Pancreas (tissue), 10 donors: ENCODE results near the gene TYK2. TPM values are rescaled to one million over a fixed set of nuclear protein-coding genes. Genes with fewer than 3 reads are reported as not detected.

Source experiments
- ATAC-seq, 4 donors: fragments of 200-7000 bp; cut with Tn5 transposase; one replicate each; pipeline versions ENCODE4 v1.8.0 to v1.9.1; 2020; ENCODE audit warnings: mild to moderate bottlenecking in 4 of 4, moderate library complexity in 4 of 4
- DNase-seq, 6 donors: peaks; one replicate each; pipeline ENCODE4 v3.0.0-alpha.2; 2020
- FAIRE-seq: peaks from 2 replicates; lab custom pipeline; 2012; peaks lifted over from hg19 to GRCh38; lab: Jason Lieb, UNC
- H3K27ac ChIP-seq, 4 donors: fragments of 200-600 bp; sonication (generic); 1 replicate in 3 of 4; 2 replicates in 1 of 4; pipeline versions ENCODE4 v1.5.0 to v1.8.0; 2020
- H3K27me3 ChIP-seq, 4 donors: fragments of 200-600 bp; one replicate each; pipeline ENCODE4 v1.8.0; 2021
- H3K36me3 ChIP-seq, 3 donors: fragments of 200-600 bp; sonication (generic) in 1 of 3; one replicate each; pipeline versions ENCODE4 v1.5.0 to v1.8.0; 2020 to 2021
- H3K4me1 ChIP-seq, 3 donors: fragments of 200-600 bp; one replicate each; pipeline ENCODE4 v1.8.0; 2021
- H3K4me3 ChIP-seq, 4 donors: fragments of 200-600 bp; sonication (generic) in 2 of 4; one replicate each; pipeline versions ENCODE4 v1.5.0 to v1.8.0; 2020 to 2021
- H3K9me3 ChIP-seq, 4 donors: fragments of 200-600 bp; one replicate each; pipeline ENCODE4 v1.8.0; 2021
- CTCF ChIP-seq, 4 donors: fragments of 200-600 bp; sonication (generic) in 3 of 4; IDR thresholded peaks; one replicate each; pipeline versions ENCODE4 v1.5.0 to v1.8.0; 2021; ENCODE audit warnings: antibody characterized with exemption in 4 of 4
- WGBS, 2 donors: extraction: QIAGEN DNeasy Blood & Tissue Kit; methylation state at CpG; one replicate each; pipeline ENCODE4 v1.1.7; 2013; 5-methylcytosine and 5-hydroxymethylcytosine counted together
- intact Hi-C, 3 donors: fragments of 100-400 bp; cut with DNase I; formaldehyde crosslinking; loops; one replicate each; pipeline versions ENCODE4 v1.11.1 to v1.14.2; 2022
- polyA plus RNA-seq, 2 donors: library from polyadenylated mRNA; stranded (reverse); fragments of 200-250 nt; gene quantifications; one replicate each; pipeline ENCODE4 v1.2.3, GENCODE V29; 2013
- total RNA-seq, 6 donors: library from RNA; stranded (reverse); fragmentation: NEBNext Ultra II Directional in 4 of 6; extraction: Animal tissue kit (Norgen Biotek cat#: 25700) in 4 of 6; gene quantifications; one replicate each; pipeline versions ENCODE4 v1.2.1 to v1.2.4, GENCODE V29; 2021 to 2023
- donor health status: healthy with polysubstance abuse.
- donor health status: DM: no; HTN: no; CAD: no; lungs with moderate emphysema.
- donor health status: DM: no; HTN: no; CAD: no.
- donor health status: control.
- donor health status: control.
- donor health status: Bipolar disorder and iron deficiency.
- donor health status: DM: yes; HTN: yes; CAD: no.
- donor health status: DM: no; HTN: no; CAD: no.
- donor health status: DM: no; HTN: no; CAD: no.
- donor health status: DM: yes; HTN: yes; CAD: no.

The TYK2 gene
- total and polyA plus RNA-seq, 8 donors: 42.5 to 302 (median 57.6) TPM

DNA sequence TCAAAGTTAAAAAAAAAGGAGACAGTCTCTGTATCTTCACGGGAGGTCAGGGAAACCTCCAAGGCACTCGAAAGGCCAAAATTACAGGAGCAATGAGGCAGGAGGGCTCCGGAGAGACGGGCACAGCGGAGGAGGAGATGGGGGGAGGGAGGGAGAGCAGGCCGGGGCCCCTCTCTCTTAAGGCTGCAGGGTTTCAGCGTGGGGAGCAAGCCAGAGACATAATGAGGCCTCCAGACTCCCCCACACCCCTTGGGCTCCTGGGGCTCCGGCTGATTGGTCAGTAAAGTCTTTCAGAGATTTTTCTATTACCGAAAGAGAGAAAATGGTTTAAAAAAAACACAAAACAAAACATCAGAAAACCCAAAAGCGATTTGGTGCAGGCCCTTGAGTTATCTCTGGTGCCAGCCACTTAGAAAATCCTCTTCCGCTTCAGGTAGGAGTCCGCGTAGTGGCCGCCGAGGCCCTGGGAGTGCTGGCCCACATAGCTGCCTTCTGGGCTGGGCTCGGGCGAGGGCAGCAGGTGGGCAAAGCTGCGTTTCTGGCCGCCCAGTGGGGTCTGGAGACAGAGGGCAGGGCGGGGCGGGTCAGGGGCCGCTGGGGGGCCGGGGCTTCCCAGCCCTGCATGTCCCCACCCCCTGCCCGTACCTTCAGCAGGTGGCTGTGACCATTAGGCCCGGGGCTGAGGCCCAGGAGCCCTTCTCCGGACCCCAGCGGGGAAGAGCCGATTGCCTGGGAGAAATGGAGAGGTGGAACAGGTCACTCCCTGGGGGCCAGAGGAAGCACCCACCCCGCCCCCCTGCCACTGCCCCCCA, 63.1 kb downstream of the TYK2 start:
- TF ChIP-seq CTCF (IDR thresholded peaks at IDR 0.05): no peak
- no peak for FAIRE-seq
- no peak for DNase-seq
- no peak for ATAC-seq
- Histone ChIP-seq H3K36me3 (peaks cover 0 to 24% (median 10%) of the 10 kb centered on the region in 3 donors), H3K27ac (no peak overlapping the region), H3K9me3 (no peaks in the 10 kb centered on the region), H3K4me1 (peaks cover 0 to 9% (median 4%) of the 10 kb centered on the region in 3 donors), H3K4me3 (no peak overlapping the region), H3K27me3 (no peaks in the 10 kb centered on the region)
- 87% methylated on average over 24 to 29 of the region's 29 CpGs for WGBS, 2 donors
- intact Hi-C loops: no loop called here

- Histone ChIP-seq H3K27me3 (no peaks in the 10 kb centered on the region), H3K4me1 (peaks cover 0 to 9% (median 4%) of the 10 kb centered on the region in 3 donors), H3K36me3 (peaks cover 0 to 23% (median 10%) of the 10 kb centered on the region in 3 donors), H3K27ac (peak overlapping the region in 1 of 4 donors; percentile 15), H3K9me3 (no peaks in the 10 kb centered on the region), H3K4me3 (peak overlapping the region in 2 of 4 donors; percentile 73 to 78)
- FAIRE-seq (no peak), DNase-seq (peak in 2 of 6 donors; percentile 36 to 76), ATAC-seq (peak in 3 of 4 donors; percentile 2 to 9 (median 5))
- intact Hi-C loops: no loop called here
- TF ChIP-seq CTCF (IDR thresholded peaks at IDR 0.05): no peak
- WGBS, 2 donors: 53 to 65% methylated on average over 19 of the region's 19 CpGs
Observed at GRCh38 chr19:10316229-10317044, 63.9 kb downstream of the TYK2 start.

- DNase-seq (peak; percentile 89 to 98 (median 94)), ATAC-seq (peak; percentile 94 to 97 (median 96)), FAIRE-seq (no peak)
- TF ChIP-seq CTCF (IDR thresholded peaks at IDR 0.05): no peak
- Histone ChIP-seq H3K27me3 (no peaks in the 10 kb centered on the region), H3K4me1 (peaks cover 0 to 9% (median 4%) of the 10 kb centered on the region in 3 donors), H3K9me3 (no peaks in the 10 kb centered on the region), H3K4me3 (peak within 1 kb of the TSS; percentile 73 to 87 (median 81)), H3K36me3 (peaks cover 0 to 23% (median 3%) of the 10 kb centered on the region in 3 donors), H3K27ac (peak within 1 kb of the TSS; percentile 15 to 39 (median 18))
- WGBS, 2 donors: 0% methylated on average over 55 of the region's 55 CpGs
- intact Hi-C loops: no loop called here
Observed at GRCh38 chr19:10315335-10316214, 64.8 kb downstream of the TYK2 start, which contains the start of gene FDX2. FDX2 (minus strand) TSS chr19:10316015; CDS start chr19:10315996, 19 bp downstream.

DNA sequence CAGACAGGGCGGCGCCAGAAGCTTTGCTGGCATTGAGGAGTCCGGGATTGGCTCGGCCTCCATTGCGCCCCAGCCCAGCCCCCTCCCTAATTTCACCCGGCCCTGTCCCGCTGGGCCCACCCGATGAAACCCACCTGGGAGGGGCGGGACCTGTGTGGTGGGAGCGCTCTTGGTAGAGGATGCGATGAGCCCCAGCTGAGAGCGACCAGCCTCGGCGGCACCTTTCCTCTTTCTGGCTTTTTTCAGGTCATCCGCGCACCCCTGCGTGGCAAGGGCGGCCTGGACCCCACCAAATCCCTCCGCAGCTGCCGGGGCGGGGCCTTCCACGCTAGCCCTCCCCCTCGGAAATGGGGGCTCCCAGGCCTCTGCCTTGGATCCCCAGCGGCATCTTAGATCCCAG, 70.9 kb downstream of the TYK2 start, which contains the start of gene ZGLP1:
Gene ZGLP1 (minus strand): TSS at position 393 of the 400 bp plus-strand sequence.
- no peak for FAIRE-seq
- Histone ChIP-seq H3K9me3 (no peaks in the 10 kb centered on the region), H3K27me3 (no peaks in the 10 kb centered on the region), H3K4me3 (no peak within 1 kb of the TSS), H3K36me3 (peaks cover 0 to 3% (median 0%) of the 10 kb centered on the region in 3 donors), H3K4me1 (no peaks in the 10 kb centered on the region), H3K27ac (no peak within 1 kb of the TSS)
- no peak for TF ChIP-seq CTCF (IDR thresholded peaks at IDR 0.05)
- WGBS, 2 donors: 91 to 92% methylated on average over 24 of the region's 24 CpGs
- no peak for DNase-seq
- peak in 1 of 4 donors; percentile 15 for ATAC-seq
- intact Hi-C loops: no loop called here
